SK-N-DZ (cell line): Measurements from ENCODE around the gene AHCTF1.
"Not testable (repeated sequence)": the region's sequence is repeated elsewhere in the genome, so short reads cannot be mapped to it uniquely, and the experiment has no call there.

Experiments
- DNase-seq: peaks from one replicate; pipeline ENCODE4 v3.0.0-alpha.2; 2015; ENCODE audit warnings: low spot score

Gene AHCTF1

GRCh38 chr1:246919902-246920301 is 11.8 kb downstream of the AHCTF1 start:
- no peak for DNase-seq

GRCh38 chr1:246916026-246916923 is 15.5 kb downstream of the AHCTF1 start:
- DNase-seq, result not testable (repeated sequence)

GRCh38 chr1:246907472-246907871 is 24.3 kb downstream of the AHCTF1 start:
- peak; percentile 56 for DNase-seq

- no peak for DNase-seq
These were observed 24.9 kb downstream of the AHCTF1 start for GRCh38 chr1:246906833-246907232.

GRCh38 chr1:246901874-246902273 is 29.9 kb downstream of the AHCTF1 start:
- no peak for DNase-seq

- no peak for DNase-seq
These were observed 34.4 kb downstream of the AHCTF1 start for GRCh38 chr1:246897302-246897701.

GRCh38 chr1:246893191-246893939 is 38.4 kb downstream of the AHCTF1 start:
- no peak for DNase-seq

GRCh38 chr1:246891105-246891504 is 40.6 kb downstream of the AHCTF1 start:
- no peak for DNase-seq

- DNase-seq, result no peak
These were observed 43.2 kb downstream of the AHCTF1 start for GRCh38 chr1:246888522-246888921.

- DNase-seq, result not testable (repeated sequence)
These were observed 46.4 kb downstream of the AHCTF1 start for GRCh38 chr1:246885389-246885788.

- DNase-seq, result no peak
These were observed 53.2 kb downstream of the AHCTF1 start for GRCh38 chr1:246878551-246878950.

GRCh38 chr1:246876431-246876830 is 55.3 kb downstream of the AHCTF1 start:
- no peak for DNase-seq

GRCh38 chr1:246875041-246876026 is 56.4 kb downstream of the AHCTF1 start:
- no peak for DNase-seq

- no peak for DNase-seq
These were observed 65.8 kb downstream of the AHCTF1 start for GRCh38 chr1:246865921-246866320.

GRCh38 chr1:246863791-246864190 is 68.0 kb downstream of the AHCTF1 start:
- not testable (repeated sequence) for DNase-seq

- no peak for DNase-seq
These were observed 71.3 kb downstream of the AHCTF1 start for GRCh38 chr1:246860401-246860800.

- no peak for DNase-seq
These were observed 75.4 kb downstream of the AHCTF1 start for GRCh38 chr1:246856371-246856770.

- not testable (repeated sequence) for DNase-seq
These were observed 81.1 kb downstream of the AHCTF1 start for GRCh38 chr1:246850640-246851039.

GRCh38 chr1:246843876-246844275 is 87.9 kb downstream of the AHCTF1 start:
- DNase-seq, result no peak

GRCh38 chr1:246840761-246841160 is 91.0 kb downstream of the AHCTF1 start:
- DNase-seq, result not testable (repeated sequence)

GRCh38 chr1:246838118-246838456 is 93.7 kb downstream of the AHCTF1 start:
- no peak for DNase-seq
